ENCODE measurements around the gene KRT15. TPM values are rescaled to one million over a fixed set of nuclear protein-coding genes. Genes with fewer than 3 reads are reported as not detected.

KRT15 gene
- total and polyA plus RNA-seq, 9 of the 15 experiments (the other 6 are each of a cell fraction or from before 2014, with no cell fraction given), result 0.28 to 4.4 (median 0.56) TPM

DNA sequence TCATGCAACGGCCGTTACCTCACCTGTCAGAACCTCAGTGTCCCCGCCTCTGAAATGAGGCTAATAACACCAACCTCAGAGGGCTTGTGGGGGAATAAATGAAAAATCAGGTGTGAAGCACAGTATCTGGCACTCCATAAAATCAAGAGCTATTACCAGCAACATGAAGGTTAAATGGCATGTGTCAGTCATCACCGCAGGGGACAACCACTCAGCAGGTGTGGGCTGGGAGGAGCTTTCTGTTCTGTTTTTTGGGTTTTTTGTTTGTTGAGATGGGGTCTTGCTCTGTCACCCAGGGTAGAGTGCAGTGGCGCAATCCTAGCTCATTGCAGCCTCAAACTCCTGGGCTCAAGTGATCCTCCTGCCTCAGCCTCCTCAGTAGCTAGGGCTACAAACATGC, 26.2 kb upstream of the KRT15 start:
- Histone ChIP-seq H3K27ac (ENCODE audit: extremely low read depth, low read depth, low read length) (no peak overlapping the region), H3K27me3 (ENCODE audit: control insufficient read depth in 2 of 2, insufficient read depth in 2 of 2, low read length in 2 of 2) (no peaks in the 10 kb centered on the region), H3K4me2 (ENCODE audit: insufficient read depth, low read length) (no peak overlapping the region), H3K4me1 (replicated peaks in 1 of 2; ENCODE audit: control insufficient read depth in 2 of 2, insufficient read depth in 2 of 2, low read length in 2 of 2) (peaks cover 38 to 40% of the 10 kb centered on the region in 2 experiments), H3K9me1 (ENCODE audit: control insufficient read depth, insufficient read depth, low read length) (no peaks in the 10 kb centered on the region), H3K36me3 (ENCODE audit: control insufficient read depth, insufficient read depth, low read length) (no peaks in the 10 kb centered on the region), H3K79me2 (ENCODE audit: control insufficient read depth, insufficient read depth, low read length) (no peaks in the 10 kb centered on the region), H4K20me1 (replicated peaks; ENCODE audit: control insufficient read depth, insufficient read depth, low read length) (no peaks in the 10 kb centered on the region), H3K9me3 (replicated peaks; ENCODE audit: control insufficient read depth, insufficient read depth, low read depth, low read length) (no peaks in the 10 kb centered on the region), H3K9ac (ENCODE audit: insufficient read depth in 1 of 2, low read depth in 2 of 2, low read length in 2 of 2) (no peak overlapping the region; a peak in 1 of 4 replicates), H3K4me3 (no peak overlapping the region), H2AFZ (ENCODE audit: low read depth, low read length) (peak overlapping the region; percentile 80)
- ATAC-seq (no peak), FAIRE-seq (no peak), DNase-seq (ENCODE audit: extremely low read depth in 1 of 4, low spot score in 3 of 4) (no peak)
- WGBS (ENCODE audit: insufficient coverage, low coverage, missing lambda C conversion rate), result 89% methylated on average over 5 of the region's 5 CpGs
- in situ Hi-C loops (cut with MboI), result loop anchor here (5.0 kb wide), 3 partner anchors 58 to 743 kb away; partner anchors contain the start of gene KRT36
- TF ChIP-seq PHB (CRISPR knock-in tag; IDR thresholded peaks at IDR 0.05) (no peak), MEIS2 (IDR thresholded peaks at IDR 0.05; ENCODE audit: partially characterized antibody) (peak; percentile 7), PKNOX1 (IDR thresholded peaks at IDR 0.05) (peak; percentile 39; the same call in 1 of the 2 replicates)
- POLR2A ChIA-PET, result interaction anchor here (0.6 to 1.2 kb wide), 5 partner anchors 8 to 174 kb away, joined by 3 to 5 read pairs (median 3); no protein-coding TSS in a partner anchor
- CTCF ChIA-PET (ENCODE audit: low intra/inter-chr PET ratio), result no interaction called here
- intact Hi-C loops (cut with micrococcal nuclease), result no loop called here
- BruUV-seq (replicated peaks), result no TSS peak

DNA sequence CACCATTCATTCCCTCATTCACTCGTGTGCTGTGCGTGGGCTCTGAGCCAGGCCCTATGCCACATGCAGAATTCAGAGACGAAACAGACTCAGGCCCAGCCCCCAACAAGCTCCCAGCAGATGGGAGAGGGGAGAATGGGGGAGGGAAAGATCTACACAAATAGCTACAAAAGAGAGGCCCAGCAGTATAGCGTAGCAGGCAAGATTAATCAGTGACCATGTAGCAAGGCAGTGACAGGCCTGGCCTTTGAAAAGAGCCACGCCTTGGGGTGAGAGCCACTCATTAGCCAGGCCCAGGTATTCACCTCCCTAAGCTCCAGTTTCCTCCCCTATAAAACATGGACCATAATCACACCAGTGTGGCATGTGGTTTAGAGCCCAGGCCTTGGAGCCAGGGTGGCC, 25.8 kb upstream of the KRT15 start:
- no peak overlapping the region for H3K4me3 ChIP-seq
- H3K36me3 ChIP-seq (ENCODE audit: control insufficient read depth, insufficient read depth, low read length), result no peaks in the 10 kb centered on the region
- H2AFZ ChIP-seq (ENCODE audit: low read depth, low read length), result peak overlapping the region; percentile 80
- peak in 2 of 4 experiments; percentile 33 to 49 for DNase-seq (ENCODE audit: extremely low read depth in 1 of 4, low spot score in 3 of 4)
- BruUV-seq (replicated peaks), result no TSS peak
- FAIRE-seq, result peak; percentile 65
- peak overlapping the region in 1 of 2 experiments; percentile 66; a peak in 1 of 4 replicates for H3K9ac ChIP-seq (ENCODE audit: insufficient read depth in 1 of 2, low read depth in 2 of 2, low read length in 2 of 2)
- H3K9me3 ChIP-seq (replicated peaks; ENCODE audit: control insufficient read depth, insufficient read depth, low read depth, low read length), result no peaks in the 10 kb centered on the region
- no peak overlapping the region for H3K27ac ChIP-seq (ENCODE audit: extremely low read depth, low read depth, low read length)
- ChIA-PET POLR2A (interaction anchor here (0.6 to 1.2 kb wide), 6 partner anchors 8 to 1253 kb away, joined by 3 to 5 read pairs (median 3); no protein-coding TSS in a partner anchor), CTCF (ENCODE audit: low intra/inter-chr PET ratio) (no interaction called here)
- no peaks in the 10 kb centered on the region for H4K20me1 ChIP-seq (replicated peaks; ENCODE audit: control insufficient read depth, insufficient read depth, low read length)
- 25% methylated on average over 5 of the region's 5 CpGs for WGBS (ENCODE audit: insufficient coverage, low coverage, missing lambda C conversion rate)
- H3K27me3 ChIP-seq (ENCODE audit: control insufficient read depth in 2 of 2, insufficient read depth in 2 of 2, low read length in 2 of 2), result no peaks in the 10 kb centered on the region
- H3K79me2 ChIP-seq (ENCODE audit: control insufficient read depth, insufficient read depth, low read length), result no peaks in the 10 kb centered on the region
- H3K4me2 ChIP-seq (ENCODE audit: insufficient read depth, low read length), result peak overlapping the region; percentile 30
- in situ Hi-C loops (cut with MboI) (no loop called here), intact Hi-C loops (cut with micrococcal nuclease) (no loop called here)
- peaks cover 35% of the 10 kb centered on the region in 2 experiments for H3K4me1 ChIP-seq (replicated peaks in 1 of 2; ENCODE audit: control insufficient read depth in 2 of 2, insufficient read depth in 2 of 2, low read length in 2 of 2)
- ATAC-seq, result no peak
- H3K9me1 ChIP-seq (ENCODE audit: control insufficient read depth, insufficient read depth, low read length), result no peaks in the 10 kb centered on the region
- TF ChIP-seq TCF7L2 (IDR thresholded peaks at IDR 0.05; ENCODE audit: low read depth, low read length), result no peak
- no peak for TF ChIP-seq ZNF79 (CRISPR knock-in tag; IDR thresholded peaks at IDR 0.05; ENCODE audit: low read depth)
- no peak for TF ChIP-seq HNRNPLL (IDR thresholded peaks at IDR 0.05; ENCODE audit: low read depth, low read length, poor library complexity, severe bottlenecking)
- no peak for TF ChIP-seq ELF4 (CRISPR knock-in tag; IDR thresholded peaks at IDR 0.05)
- TF ChIP-seq RBM34 (IDR thresholded peaks at IDR 0.05; ENCODE audit: borderline replicate concordance, insufficient read depth, low read length), result no peak
- TF ChIP-seq EWSR1 (IDR thresholded peaks at IDR 0.05; ENCODE audit: borderline replicate concordance, low read depth, partially characterized antibody), result no peak
- no peak for TF ChIP-seq KAT2B (IDR thresholded peaks at IDR 0.05; ENCODE audit: low read depth, low read length)
- no peak for TF ChIP-seq NCOA1 (IDR thresholded peaks at IDR 0.05; ENCODE audit: low read depth)
- no peak for TF ChIP-seq CHAMP1 (IDR thresholded peaks at IDR 0.05)
- TF ChIP-seq EZH2 (IDR thresholded peaks at IDR 0.05; ENCODE audit: borderline replicate concordance, low read depth, low read length), result no peak
